ENCODE measurements around the gene SEL1L3. TPM values are rescaled to one million over a fixed set of nuclear protein-coding genes. Genes with fewer than 3 reads are reported as not detected.

SEL1L3 gene
- total RNA-seq, 1 donor from 2014 or later = 24.9 TPM

DNA sequence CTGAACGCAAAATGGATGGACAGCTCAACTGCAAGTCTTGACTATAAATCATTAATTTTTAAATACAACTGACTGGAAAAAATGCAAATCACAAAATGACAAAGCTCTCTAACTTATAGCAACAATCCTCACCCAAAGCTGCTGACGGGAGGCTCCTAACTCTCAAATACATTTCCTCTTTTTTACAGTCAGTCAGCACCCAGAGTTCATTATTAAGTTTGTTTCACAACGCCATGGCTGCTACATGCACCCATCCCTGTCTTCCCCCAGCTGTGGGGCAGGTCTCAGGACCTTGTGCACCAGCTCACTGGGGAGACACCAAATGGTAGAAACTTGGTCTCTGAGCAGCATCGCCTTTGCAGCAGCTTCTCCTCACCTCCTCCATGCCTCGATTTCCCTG lies 109.5 kb downstream of the SEL1L3 start:
- Histone ChIP-seq H3K4me1 (ENCODE audit: insufficient read depth, low read length) (no peaks in the 10 kb centered on the region), H4K20me1 (ENCODE audit: insufficient read depth, low read length) (no peaks in the 10 kb centered on the region), H3K27me3 (ENCODE audit: insufficient read depth, low read length) (no peaks in the 10 kb centered on the region), H3K4me2 (ENCODE audit: low read length) (no peak overlapping the region), H3K79me2 (ENCODE audit: insufficient read depth, low read length) (no peaks in the 10 kb centered on the region), H3K9ac (ENCODE audit: low read length) (no peak overlapping the region), H3K36me3 (ENCODE audit: insufficient read depth, low read length) (no peaks in the 10 kb centered on the region), H2AFZ (ENCODE audit: low read depth, low read length) (no peak overlapping the region), H3K9me3 (ENCODE audit: insufficient read depth, low read depth, low read length) (no peaks in the 10 kb centered on the region), H3K4me3 (ENCODE audit: insufficient read depth, low read depth, low read length) (no peak overlapping the region), H3K27ac (ENCODE audit: low read depth, low read length) (no peak overlapping the region)
- H3K9me3 Mint-ChIP-seq (ENCODE audit: unreplicated experiment) = no peaks in the 10 kb centered on the region
- no peak overlapping the region for H3K27ac Mint-ChIP-seq (ENCODE audit: unreplicated experiment)
- no peak for FAIRE-seq
- no peak for TF ChIP-seq EZH2 (IDR thresholded peaks at IDR 0.05; ENCODE audit: insufficient read depth, low read length)
- no peak for TF ChIP-seq CTCF (IDR thresholded peaks at IDR 0.05; ENCODE audit: insufficient read depth, low read depth, low read length)
- no peak for DNase-seq (ENCODE audit: low read depth)
- H3K36me3 Mint-ChIP-seq (ENCODE audit: low read depth, unreplicated experiment) = peaks cover 22% of the 10 kb centered on the region
- H3K27me3 Mint-ChIP-seq (ENCODE audit: low read depth, unreplicated experiment) = peaks cover 4% of the 10 kb centered on the region
- H3K4me3 Mint-ChIP-seq (ENCODE audit: unreplicated experiment) = no peak overlapping the region
- H3K4me1 Mint-ChIP-seq (ENCODE audit: low read depth, unreplicated experiment) = peaks cover 3% of the 10 kb centered on the region

- FAIRE-seq (no peak), DNase-seq (ENCODE audit: low read depth) (no peak)
- H3K4me3 Mint-ChIP-seq (ENCODE audit: unreplicated experiment) = no peak overlapping the region
- H3K27ac Mint-ChIP-seq (ENCODE audit: unreplicated experiment) = peak overlapping the region; percentile 19
- TF ChIP-seq CTCF (IDR thresholded peaks at IDR 0.05; ENCODE audit: insufficient read depth, low read depth, low read length) = no peak
- Histone ChIP-seq H3K9ac (ENCODE audit: low read length) (no peak overlapping the region), H3K4me2 (ENCODE audit: low read length) (no peak overlapping the region), H3K79me2 (ENCODE audit: insufficient read depth, low read length) (no peaks in the 10 kb centered on the region), H3K36me3 (ENCODE audit: insufficient read depth, low read length) (no peaks in the 10 kb centered on the region), H3K4me3 (ENCODE audit: insufficient read depth, low read depth, low read length) (no peak overlapping the region), H3K27ac (ENCODE audit: low read depth, low read length) (no peak overlapping the region), H4K20me1 (ENCODE audit: insufficient read depth, low read length) (no peaks in the 10 kb centered on the region), H3K4me1 (ENCODE audit: insufficient read depth, low read length) (no peaks in the 10 kb centered on the region), H3K9me3 (ENCODE audit: insufficient read depth, low read depth, low read length) (no peaks in the 10 kb centered on the region), H3K27me3 (ENCODE audit: insufficient read depth, low read length) (no peaks in the 10 kb centered on the region), H2AFZ (ENCODE audit: low read depth, low read length) (no peak overlapping the region)
- no peaks in the 10 kb centered on the region for H3K4me1 Mint-ChIP-seq (ENCODE audit: low read depth, unreplicated experiment)
- peaks cover 25% of the 10 kb centered on the region for H3K36me3 Mint-ChIP-seq (ENCODE audit: low read depth, unreplicated experiment)
- H3K27me3 Mint-ChIP-seq (ENCODE audit: low read depth, unreplicated experiment) = peaks cover 4% of the 10 kb centered on the region
- H3K9me3 Mint-ChIP-seq (ENCODE audit: unreplicated experiment) = no peaks in the 10 kb centered on the region
Observed at GRCh38 chr4:25750874-25751273, 111.9 kb downstream of the SEL1L3 start.

DNA sequence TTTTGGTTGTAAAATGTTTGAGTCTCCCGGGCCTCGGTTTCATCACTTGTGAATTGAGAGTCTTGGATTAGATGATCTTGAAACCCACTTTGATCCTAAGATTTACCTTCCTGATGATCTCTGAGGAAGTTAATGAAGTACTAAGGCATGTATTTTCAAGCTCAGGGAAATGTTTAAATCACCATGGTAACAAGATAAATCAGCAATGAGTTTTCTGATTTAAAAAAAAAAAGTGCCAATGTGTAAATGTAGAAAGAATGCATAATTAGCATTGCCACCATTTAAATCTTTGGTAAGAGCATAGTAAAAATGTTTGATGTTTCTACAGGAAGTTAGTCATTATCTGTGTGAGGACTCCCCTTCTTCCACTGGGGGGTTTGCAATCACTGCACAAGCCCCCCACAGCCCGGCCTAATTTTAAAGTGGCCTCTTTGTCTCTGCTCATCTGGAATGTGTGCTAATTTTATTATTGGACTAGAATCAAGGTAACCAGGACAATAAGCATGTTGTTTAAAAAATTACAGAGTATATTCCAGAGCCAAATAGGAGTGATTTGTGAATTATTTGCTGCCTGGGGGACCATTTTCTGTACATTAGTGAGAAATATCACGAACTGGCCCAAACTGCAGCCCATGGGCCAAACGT lies 113.5 kb downstream of the SEL1L3 start:
- H4K20me1 ChIP-seq (ENCODE audit: insufficient read depth, low read length) = no peaks in the 10 kb centered on the region
- no peaks in the 10 kb centered on the region for H3K9me3 ChIP-seq (ENCODE audit: insufficient read depth, low read depth, low read length)
- no peak for FAIRE-seq
- H3K27me3 ChIP-seq (ENCODE audit: insufficient read depth, low read length) = no peaks in the 10 kb centered on the region
- Mint-ChIP-seq H3K27ac (ENCODE audit: unreplicated experiment) (no peak overlapping the region), H3K36me3 (ENCODE audit: low read depth, unreplicated experiment) (peaks cover 22% of the 10 kb centered on the region), H3K4me1 (ENCODE audit: low read depth, unreplicated experiment) (no peaks in the 10 kb centered on the region), H3K4me3 (ENCODE audit: unreplicated experiment) (no peak overlapping the region), H3K9me3 (ENCODE audit: unreplicated experiment) (no peaks in the 10 kb centered on the region), H3K27me3 (ENCODE audit: low read depth, unreplicated experiment) (peaks cover 4% of the 10 kb centered on the region)
- no peaks in the 10 kb centered on the region for H3K79me2 ChIP-seq (ENCODE audit: insufficient read depth, low read length)
- no peak overlapping the region for H2AFZ ChIP-seq (ENCODE audit: low read depth, low read length)
- no peak overlapping the region for H3K4me3 ChIP-seq (ENCODE audit: insufficient read depth, low read depth, low read length)
- H3K4me1 ChIP-seq (ENCODE audit: insufficient read depth, low read length) = no peaks in the 10 kb centered on the region
- H3K27ac ChIP-seq (ENCODE audit: low read depth, low read length) = no peak overlapping the region
- no peak for TF ChIP-seq EZH2 (IDR thresholded peaks at IDR 0.05; ENCODE audit: insufficient read depth, low read length)
- no peak for TF ChIP-seq CTCF (IDR thresholded peaks at IDR 0.05; ENCODE audit: insufficient read depth, low read depth, low read length)
- no peaks in the 10 kb centered on the region for H3K36me3 ChIP-seq (ENCODE audit: insufficient read depth, low read length)
- H3K9ac ChIP-seq (ENCODE audit: low read length) = no peak overlapping the region
- no peak overlapping the region for H3K4me2 ChIP-seq (ENCODE audit: low read length)
- peak; percentile 3 for DNase-seq (ENCODE audit: low read depth)

All from astrocyte (in vitro differentiated cells and primary cell).